HG02642 (cell line): ENCODE data around the gene TTC21B.
A peak's percentile ranks its signal among the peaks of the same experiment; 100 is the strongest.

Experiments used
- ATAC-seq: cut with Tn5 transposase; IDR thresholded peaks from one replicate; pipeline ENCODE4 v1.9.1; 2021; ENCODE audit warnings: mild to moderate bottlenecking; ENCODE audit not compliant: unreplicated experiment, poor library complexity

The TTC21B gene

GRCh38 chr2:165927774-165928173 lies 25.8 kb downstream of the TTC21B start:
- ATAC-seq = no peak

GRCh38 chr2:165927353-165927752 lies 26.2 kb downstream of the TTC21B start:
- no peak for ATAC-seq

DNA sequence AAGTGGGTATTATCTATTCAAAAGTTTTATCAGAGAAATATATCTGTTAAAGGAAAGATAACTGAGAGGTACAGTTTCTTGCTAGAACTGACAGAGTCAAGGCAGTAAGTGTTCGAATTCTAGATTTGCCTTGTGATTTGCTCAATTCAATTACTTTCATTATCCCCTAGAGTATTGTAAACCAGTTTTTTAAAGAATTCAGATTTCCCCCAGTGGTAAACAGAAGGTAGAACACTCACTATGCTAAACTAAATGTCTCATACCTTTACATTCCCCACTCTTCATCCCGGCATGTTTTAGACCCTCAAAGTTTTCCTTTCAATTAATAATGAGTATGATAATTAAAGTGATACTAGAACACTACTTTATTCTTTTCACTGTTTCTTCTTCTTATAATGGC lies 28.6 kb downstream of the TTC21B start:
- no peak for ATAC-seq

DNA sequence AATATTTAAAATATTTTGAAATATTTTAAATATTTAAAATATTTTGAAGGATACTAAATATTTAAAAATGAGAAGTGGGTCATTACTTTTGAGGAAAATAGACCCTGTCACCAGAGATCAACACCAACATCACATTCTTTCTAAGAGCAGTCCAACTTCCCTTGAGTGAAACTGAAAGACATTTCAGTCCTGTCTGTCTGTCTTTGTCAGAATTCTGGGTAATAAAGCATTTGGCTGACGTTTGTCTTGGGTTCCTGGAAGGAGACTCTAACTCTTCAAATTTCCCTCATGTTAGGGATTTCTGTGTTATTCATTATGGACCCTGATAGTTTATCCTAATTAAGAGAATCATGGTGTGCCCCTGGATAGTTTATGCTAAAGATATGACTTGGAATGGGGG lies 32.8 kb downstream of the TTC21B start:
- no peak for ATAC-seq

DNA sequence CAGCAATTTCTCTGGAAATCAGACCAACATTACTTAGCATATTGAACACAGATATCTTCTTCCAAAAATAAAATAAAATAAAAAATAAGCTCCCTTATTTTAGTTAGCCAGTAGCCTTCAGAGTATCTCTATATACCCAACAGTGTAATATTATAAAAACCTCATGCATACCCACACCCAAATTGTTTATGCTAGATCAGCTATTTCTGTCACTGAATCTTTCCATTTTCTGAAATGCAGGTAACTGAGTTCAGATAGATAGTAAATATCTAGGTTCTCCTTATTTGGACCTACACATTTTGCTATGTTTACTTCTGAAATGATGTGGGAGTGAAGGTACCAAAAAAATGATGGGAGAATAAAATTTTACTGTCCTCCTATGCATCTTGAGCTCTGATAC lies 39.9 kb downstream of the TTC21B start:
- no peak for ATAC-seq

- ATAC-seq = no peak
These were observed 41.6 kb downstream of the TTC21B start for GRCh38 chr2:165911981-165912380.

DNA sequence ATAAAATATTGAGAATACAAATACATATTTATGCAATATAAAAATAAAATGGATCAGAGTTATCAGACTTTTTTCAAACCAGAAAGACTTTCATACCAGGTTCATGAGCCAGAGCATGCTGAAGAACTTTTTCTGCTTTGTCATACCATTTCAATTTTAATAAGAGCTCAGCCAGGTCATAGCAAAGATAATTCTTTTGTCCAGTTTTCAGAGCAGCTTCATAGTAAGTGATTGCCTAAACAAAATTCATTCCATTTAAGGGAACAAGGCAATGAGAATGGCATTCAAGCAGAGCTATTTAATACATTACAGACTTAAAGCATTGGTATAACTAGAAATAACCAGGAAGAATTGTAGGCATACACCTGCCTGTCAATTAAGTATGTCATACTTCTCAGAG lies 42.3 kb downstream of the TTC21B start:
- no peak for ATAC-seq

DNA sequence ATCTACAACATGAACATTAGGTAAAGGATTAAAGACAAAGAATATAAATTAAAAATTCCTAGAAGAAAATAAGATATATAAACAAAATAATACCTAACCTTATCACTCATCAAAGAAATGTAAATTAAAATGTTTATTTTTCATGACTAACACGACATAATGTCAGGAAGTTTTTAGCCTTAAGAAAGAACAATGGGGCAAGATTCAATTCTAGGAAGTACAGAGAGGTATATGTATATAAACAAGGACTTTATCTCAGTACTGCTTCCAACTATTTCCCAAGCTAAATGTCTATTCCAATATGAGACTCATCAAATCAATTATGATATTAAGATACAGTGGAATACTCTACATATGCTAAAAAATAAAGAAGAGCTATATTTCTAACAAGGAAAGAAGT lies 44.1 kb downstream of the TTC21B start:
- no peak for ATAC-seq

GRCh38 chr2:165905854-165906253 lies 47.7 kb downstream of the TTC21B start:
- no peak for ATAC-seq

- ATAC-seq = no peak
These were observed 48.3 kb downstream of the TTC21B start for GRCh38 chr2:165905269-165905668.

GRCh38 chr2:165904432-165904831 lies 49.1 kb downstream of the TTC21B start:
- ATAC-seq = no peak

GRCh38 chr2:165903406-165903805 lies 50.2 kb downstream of the TTC21B start:
- ATAC-seq = no peak

DNA sequence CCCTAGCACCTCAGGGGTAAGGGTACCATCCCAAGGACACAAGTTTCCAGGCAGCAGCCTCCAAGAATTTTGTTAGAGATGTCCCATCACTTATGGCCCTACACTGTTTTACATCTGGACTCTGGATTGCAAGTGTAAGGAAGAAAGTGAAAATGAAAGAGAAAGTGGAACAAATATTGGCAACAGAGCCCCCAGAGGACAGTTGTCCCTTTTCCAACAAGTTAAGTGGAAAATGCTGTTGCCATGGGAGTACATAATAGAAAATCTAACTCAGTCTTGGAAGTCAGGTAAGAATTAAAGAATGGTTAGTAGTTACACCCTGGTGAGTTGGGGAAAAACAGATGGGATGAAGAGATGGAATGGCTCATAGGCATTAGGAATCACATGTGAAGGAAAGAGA lies 50.6 kb downstream of the TTC21B start:
- peak; percentile 61 for ATAC-seq

DNA sequence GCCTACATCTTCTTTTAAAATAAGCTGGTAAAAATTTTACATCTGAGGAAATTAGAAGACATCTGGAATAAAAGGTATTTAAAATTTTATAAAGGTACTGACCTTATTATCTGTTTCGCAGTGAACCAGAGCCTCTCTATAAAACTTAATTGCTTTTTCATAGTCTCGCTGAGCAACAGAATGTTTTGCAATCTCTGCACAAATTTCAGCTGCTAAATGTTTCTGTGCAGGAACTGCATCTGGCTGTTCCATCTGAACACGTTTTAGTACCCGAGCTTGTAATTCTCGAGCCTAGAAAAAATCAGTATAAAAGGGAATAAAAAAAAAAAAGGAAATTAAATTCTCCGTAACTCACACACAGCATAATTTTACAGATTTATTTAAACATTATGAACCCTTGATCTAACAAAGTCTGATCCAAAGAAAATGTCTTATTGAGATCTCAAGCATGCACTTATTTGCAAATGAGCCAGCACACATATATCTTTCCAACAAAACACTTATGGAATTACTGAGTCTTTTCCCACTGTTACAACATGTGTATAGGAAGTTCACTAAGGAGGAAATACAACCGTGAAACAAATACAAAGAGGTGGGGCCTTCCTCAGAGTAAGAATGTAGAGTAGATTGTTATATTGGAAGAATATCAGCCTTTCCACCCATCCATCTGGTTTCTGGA lies 51.8 kb downstream of the TTC21B start:
- no peak for ATAC-seq

GRCh38 chr2:165899311-165899710 lies 54.3 kb downstream of the TTC21B start:
- ATAC-seq = no peak

DNA sequence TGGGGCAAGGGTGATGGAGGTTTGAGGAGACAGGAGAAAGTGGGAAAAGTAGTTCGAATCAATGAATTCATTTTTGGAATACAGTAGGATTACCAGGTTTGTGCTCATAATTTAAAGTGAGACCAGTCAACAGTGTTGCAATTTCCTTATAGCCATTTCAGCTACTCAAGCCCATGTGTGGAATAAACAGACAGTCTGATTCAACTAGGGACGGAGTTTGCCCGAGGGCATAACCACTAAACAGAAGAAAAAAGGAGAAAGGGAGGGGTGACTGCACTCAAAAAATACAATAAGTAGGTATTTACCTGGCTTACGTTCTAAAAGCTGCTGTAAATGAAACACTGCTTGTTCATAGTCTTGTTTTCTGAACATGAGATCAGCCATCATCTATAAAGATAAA lies 55.2 kb downstream of the TTC21B start:
- no peak for ATAC-seq

DNA sequence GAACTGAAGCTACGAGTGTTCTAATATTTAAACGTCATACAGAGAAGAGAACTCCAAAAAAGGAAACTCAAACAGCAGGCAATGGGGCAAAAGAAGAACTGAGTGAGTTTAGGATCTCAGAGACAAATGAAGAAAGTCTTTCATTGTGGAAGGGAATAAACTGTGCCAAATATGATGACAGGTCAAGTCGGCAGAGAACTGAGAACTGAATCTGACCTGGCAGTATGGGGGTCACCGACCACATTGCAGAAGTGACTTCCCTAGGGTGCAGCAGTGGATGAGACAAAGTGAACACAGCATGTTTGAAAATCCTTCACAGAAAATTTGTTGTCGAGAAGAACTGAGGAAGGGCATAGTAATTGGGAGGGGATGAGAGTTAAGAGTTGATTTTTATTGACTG lies 55.9 kb downstream of the TTC21B start:
- peak; percentile 60 for ATAC-seq

DNA sequence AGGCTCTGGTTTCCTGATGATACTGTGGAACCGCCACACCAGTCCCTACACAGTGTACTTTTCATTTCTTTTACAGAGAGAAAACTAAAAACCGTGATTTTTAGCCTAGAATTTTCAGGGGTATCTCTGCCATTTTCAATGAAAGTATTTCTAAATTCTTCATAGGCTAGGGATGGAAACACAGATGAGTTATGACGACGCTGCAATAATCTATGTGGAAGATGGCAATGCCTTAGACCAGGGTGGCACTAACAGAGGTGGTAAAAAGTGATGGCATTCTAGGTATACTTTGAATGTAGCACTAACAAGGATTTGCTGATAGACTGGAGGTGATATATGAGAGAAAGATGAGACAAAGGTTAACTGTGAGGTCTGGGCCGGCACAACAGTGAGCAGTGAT lies 56.5 kb downstream of the TTC21B start:
- ATAC-seq = no peak

GRCh38 chr2:165895974-165896373 lies 57.6 kb downstream of the TTC21B start:
- peak; percentile 87 for ATAC-seq

DNA sequence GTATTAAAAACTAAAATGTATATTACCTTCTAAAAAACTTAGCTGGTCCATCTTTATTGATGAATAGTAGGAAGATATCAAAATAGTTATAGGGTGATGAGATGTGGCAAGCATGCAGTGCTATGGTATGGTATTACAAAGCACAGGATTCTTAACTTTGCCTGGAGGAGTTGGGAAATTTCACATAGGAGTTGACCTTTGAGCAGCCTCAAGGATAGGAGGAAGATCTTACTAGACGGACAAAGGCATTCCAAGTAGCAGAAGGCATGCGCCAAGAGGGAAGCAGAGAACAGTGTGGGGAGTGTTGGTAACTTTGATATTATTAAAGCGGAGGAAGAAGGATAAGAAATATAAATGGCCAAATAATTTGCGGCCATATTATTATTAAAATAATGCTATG lies 60.0 kb downstream of the TTC21B start:
- no peak for ATAC-seq

GRCh38 chr2:165892526-165892925 lies 61.0 kb downstream of the TTC21B start:
- ATAC-seq = no peak

DNA sequence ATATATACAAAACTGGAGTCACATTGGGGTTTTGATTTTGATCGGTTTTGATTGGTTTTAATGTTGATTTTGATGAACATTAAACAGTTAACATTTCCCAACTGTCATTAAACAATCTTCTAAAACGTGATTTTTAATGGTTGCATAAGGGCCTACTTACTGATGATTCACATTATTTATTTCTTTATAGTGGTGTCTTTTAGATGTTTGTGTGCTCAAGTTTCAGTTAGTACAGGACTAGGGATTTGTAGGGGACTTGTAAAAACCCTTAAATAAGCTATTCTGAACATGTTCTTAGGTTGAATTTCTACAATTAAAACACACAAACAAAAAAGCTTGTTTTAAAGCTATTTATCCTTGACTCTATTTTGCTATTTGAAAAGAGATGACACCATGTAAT lies 61.6 kb downstream of the TTC21B start:
- ATAC-seq = no peak

- ATAC-seq = no peak
These were observed 62.2 kb downstream of the TTC21B start for GRCh38 chr2:165891345-165891744.
